HG02852 (cell line): ENCODE results near the gene NCSTN.

Source experiments
- ATAC-seq: cut with Tn5 transposase; IDR thresholded peaks from one replicate; pipeline ENCODE4 v1.9.1; 2021; ENCODE audit warnings: mild to moderate bottlenecking, moderate library complexity; ENCODE audit not compliant: unreplicated experiment

NCSTN gene

DNA sequence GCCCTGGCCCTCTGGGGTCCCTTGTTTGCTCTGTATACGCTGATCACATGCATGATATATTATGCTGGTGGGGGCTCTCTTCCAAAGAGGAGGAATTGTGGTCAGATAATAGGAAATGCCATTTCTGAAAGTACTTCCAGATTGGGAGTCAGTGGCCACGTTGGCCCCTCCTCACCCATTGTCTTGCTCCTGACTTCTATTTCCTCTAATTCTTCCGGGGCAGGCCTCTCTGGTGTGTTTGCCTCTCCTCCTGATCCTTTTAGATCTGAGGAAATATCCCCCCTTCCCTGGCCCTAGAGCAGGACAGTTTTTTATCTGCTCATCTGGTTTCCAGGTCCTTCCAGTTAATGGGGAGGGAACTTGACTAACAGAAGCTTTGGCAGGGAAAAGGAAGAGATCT is 60.1 kb downstream of the NCSTN start:
- ATAC-seq = no peak

DNA sequence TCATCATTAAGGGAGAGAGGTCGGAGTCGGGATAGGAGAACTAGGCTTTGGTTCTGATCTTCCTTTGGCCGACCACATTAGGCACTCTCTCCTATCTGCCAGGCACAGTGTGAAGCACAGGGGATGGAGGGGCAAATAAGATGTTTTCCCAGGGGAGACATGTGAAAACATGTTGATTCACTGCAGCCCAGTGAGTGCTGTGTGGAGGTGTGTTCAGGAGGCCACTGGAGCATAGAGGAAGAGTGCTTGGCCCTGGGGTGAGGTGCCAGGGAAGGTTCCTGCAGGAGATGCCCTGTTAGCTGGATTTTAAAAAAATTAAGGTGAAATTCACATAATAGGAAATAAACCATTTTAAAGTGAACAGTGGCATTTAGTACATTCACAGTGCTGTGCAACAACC is 60.9 kb downstream of the NCSTN start:
- no peak for ATAC-seq

DNA sequence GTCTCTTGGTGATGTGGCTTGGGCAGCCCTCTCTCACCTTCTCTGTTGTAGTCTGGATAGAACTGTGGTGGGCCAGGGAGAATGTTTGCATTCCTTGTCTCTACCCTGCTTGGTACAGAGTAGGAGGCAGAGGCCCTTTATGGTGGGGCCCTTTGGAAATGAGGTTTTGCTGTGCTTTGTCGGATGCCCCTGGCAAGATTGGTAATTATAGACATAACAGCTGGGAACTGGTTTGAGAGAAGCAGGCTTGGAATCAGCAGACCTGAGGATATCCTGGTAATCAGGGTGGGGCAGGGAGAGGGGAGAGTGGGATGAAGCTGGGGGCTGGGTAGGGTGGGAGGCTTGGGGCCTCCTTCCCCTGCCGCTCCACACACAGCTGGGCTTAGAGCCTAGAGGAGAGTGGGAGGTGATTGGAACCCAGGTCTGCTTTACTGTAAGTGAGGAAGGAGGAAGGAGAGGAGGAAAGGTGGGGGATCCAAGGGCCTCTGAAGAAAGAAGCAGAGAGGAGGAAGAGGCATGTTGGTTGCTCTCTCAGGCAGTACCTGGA is 62.2 kb downstream of the NCSTN start:
- ATAC-seq = no peak

DNA sequence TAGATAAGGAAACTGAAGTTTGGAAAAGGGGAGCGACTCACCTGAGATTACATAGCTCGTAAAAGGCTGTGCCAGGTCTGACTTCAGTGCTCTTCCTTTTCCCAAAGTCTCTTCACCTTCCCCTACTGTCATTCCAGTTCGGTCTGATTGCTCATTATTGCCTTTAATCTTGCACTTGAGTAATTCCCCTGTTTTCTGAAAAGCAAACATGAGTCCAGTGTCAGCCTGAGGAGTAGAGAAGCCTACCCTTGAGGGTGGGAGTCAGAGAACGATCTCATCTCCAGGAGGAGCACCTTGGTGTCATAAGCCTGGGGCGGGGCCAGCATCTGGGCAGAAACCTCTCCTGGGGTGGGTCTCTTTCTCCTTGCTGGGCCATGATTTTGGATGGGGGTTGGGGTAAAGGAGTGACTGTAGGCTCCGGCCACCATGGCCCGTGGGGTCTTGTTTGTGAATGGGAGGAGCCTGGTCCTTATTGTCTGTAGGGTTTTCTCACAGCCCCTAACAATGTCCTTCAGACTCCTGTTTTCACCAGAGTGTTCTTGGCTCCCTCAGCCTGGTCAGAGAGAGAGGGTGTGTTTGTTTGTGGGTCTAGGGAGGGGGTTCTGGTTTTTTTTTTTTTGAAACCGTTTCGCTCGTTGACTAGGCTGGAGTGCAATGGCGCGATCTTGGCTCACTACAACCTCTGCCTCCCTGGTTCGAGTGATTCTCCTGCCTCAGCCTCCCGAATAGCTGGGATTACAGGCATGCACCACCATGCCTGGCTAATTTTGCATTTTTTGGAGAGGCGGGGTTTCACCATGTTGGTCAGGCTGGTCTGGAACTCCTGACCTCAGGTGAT is 63.2 kb downstream of the NCSTN start:
- no peak for ATAC-seq

DNA sequence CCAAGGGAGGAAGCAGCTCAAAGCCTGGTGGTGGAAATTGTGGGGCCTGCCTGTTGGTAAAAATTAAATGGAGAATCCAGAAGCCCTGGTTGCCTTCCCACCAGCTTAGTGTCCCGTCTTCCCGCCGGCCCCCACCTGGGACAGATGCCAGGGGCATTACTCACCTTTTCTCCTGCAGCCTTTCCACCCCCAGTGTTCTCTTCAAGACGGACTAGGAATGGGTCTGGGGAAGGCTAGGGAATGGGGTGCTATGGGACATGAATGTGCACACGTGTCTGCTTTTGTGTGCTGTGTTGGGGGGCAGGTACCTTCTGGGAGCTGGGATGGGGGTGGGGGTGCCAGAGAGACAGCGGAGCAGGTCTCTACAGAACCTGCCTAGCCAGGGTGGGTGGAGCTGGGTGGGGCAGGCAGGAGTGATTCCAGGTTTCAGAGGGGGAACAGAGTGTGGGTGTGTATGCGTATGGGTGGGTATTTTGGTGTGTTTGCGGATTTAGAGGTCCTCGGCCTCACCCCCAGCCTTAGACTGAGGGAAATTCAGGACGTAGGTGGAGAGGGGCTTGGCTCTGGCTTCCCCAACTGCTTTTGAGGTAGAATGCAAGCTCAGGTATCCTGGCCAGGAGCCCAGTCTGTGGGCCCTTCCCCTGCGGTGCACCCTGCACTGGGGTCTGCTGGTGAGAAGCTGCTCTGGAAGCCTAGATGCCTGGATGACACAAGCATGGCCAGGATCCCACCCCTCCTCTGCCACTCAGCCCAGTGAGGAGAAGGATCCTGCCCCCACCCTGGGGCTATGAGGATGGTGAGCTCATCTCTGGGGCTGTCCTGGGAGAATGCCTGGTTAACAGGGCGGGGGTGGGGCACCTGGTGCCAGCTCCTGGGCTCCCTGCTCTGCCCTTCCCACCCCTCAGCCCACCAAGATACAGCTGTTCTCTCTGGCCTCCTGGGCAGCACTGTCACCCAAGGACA is 64.9 kb downstream of the NCSTN start:
- no peak for ATAC-seq
